ENCODE results near the gene GABARAPL1.

DNA sequence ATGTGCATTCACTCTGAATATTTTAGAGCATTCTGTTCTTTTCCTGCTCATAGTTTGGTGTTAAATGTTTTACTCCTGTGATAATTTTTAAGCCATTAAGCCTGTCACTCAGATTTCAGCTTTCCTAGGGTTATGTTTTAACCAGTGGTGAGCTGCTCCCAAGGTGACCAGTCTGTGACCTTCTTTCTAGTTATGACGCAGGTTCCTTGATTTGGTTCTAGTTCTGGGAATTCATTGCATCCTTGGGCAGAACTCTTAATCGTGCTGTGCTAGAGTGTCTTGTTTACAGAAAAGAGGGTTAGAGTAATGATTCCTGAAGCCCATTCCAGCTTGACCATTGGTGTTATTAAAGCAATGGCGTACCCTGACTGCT, 2.2 kb downstream of the GABARAPL1 start:
- TF ChIP-seq, protein P1, sequence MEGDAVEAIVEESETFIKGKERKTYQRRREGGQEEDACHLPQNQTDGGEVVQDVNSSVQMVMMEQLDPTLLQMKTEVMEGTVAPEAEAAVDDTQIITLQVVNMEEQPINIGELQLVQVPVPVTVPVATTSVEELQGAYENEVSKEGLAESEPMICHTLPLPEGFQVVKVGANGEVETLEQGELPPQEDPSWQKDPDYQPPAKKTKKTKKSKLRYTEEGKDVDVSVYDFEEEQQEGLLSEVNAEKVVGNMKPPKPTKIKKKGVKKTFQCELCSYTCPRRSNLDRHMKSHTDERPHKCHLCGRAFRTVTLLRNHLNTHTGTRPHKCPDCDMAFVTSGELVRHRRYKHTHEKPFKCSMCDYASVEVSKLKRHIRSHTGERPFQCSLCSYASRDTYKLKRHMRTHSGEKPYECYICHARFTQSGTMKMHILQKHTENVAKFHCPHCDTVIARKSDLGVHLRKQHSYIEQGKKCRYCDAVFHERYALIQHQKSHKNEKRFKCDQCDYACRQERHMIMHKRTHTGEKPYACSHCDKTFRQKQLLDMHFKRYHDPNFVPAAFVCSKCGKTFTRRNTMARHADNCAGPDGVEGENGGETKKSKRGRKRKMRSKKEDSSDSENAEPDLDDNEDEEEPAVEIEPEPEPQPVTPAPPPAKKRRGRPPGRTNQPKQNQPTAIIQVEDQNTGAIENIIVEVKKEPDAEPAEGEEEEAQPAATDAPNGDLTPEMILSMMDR (IDR thresholded peaks at IDR 0.05), result no peak
- TF ChIP-seq CEBPB (IDR thresholded peaks at IDR 0.05) (no peak), CBX8 (IDR thresholded peaks at IDR 0.05) (no peak)
